Measurements from ENCODE around the gene LBHD2.
A peak's percentile ranks its signal among the peaks of the same experiment; 100 is the strongest.

The LBHD2 gene

DNA sequence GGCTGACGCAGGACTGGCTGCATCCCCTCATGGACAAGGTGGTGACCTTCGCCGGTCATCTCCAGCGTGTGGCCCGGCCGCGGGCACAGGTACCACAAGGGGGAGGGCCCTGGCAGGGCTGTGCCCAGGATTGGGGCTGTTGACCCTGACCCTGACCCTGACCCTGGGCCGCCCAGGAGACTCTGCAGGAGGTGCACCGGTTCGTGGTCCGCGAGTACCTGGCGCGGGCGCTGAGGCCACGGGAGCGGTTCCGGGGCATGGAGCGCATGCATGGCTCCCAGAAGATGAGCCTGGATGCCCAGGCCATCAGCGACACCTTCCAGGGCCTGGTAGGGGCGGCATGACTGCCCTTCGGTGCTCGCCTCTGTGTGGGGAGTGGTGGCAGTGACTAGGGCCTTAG, 23.4 kb downstream of the LBHD2 start:
- TF ChIP-seq, protein P1, sequence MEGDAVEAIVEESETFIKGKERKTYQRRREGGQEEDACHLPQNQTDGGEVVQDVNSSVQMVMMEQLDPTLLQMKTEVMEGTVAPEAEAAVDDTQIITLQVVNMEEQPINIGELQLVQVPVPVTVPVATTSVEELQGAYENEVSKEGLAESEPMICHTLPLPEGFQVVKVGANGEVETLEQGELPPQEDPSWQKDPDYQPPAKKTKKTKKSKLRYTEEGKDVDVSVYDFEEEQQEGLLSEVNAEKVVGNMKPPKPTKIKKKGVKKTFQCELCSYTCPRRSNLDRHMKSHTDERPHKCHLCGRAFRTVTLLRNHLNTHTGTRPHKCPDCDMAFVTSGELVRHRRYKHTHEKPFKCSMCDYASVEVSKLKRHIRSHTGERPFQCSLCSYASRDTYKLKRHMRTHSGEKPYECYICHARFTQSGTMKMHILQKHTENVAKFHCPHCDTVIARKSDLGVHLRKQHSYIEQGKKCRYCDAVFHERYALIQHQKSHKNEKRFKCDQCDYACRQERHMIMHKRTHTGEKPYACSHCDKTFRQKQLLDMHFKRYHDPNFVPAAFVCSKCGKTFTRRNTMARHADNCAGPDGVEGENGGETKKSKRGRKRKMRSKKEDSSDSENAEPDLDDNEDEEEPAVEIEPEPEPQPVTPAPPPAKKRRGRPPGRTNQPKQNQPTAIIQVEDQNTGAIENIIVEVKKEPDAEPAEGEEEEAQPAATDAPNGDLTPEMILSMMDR (IDR thresholded peaks at IDR 0.05; ENCODE audit: low read depth, low read length, missing control alignments): no peak
- no peak for DNase-seq (ENCODE audit: extremely low read depth, low read depth)
- H3K4me3 ChIP-seq (replicated peaks; ENCODE audit: low read depth, low read length): no peak overlapping the region

DNA sequence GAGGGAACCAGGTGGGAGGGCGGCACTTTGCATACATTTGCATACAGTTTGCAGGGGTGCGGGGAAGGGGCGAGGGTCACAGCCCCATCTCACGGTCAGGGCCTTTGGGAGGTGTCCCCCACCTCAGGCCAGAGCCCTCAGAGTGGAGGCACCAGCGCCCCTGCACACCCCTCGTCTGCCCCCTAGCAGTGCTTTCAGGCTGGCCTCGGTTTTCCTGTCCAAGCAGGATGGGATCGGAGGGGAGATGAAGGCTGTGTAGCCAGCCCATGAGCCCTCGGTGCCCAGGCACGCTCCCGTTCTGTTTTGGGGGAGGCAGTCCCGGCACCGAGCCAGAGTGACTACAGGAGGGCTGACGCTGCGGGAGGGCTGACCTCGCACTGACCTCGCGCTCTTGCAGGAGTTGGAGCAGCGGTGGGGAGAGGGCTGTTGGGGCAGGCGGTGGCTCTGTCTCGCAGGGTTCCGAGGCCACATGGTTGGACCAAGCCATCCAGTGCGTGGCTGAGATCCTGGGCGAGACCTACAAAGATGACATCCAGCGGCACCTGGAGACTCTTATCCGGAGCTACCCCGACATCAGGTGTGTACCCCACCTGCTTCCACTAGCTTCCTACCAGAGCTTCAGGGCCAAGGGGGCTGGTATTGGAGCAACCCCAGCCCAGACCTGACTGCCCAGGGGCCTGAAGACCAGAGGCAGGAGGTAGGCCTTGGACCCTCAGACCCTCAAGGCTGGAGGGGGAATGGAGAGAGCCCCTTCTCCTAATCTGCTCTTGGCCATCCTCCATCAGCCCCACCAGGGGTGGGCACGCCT, 24.1 kb downstream of the LBHD2 start:
- H3K4me3 ChIP-seq (replicated peaks; ENCODE audit: low read depth, low read length): no peak overlapping the region
- DNase-seq (ENCODE audit: extremely low read depth, low read depth): no peak
- TF ChIP-seq, protein P1 (IDR thresholded peaks at IDR 0.05; ENCODE audit: low read depth, low read length, missing control alignments): no peak

DNA sequence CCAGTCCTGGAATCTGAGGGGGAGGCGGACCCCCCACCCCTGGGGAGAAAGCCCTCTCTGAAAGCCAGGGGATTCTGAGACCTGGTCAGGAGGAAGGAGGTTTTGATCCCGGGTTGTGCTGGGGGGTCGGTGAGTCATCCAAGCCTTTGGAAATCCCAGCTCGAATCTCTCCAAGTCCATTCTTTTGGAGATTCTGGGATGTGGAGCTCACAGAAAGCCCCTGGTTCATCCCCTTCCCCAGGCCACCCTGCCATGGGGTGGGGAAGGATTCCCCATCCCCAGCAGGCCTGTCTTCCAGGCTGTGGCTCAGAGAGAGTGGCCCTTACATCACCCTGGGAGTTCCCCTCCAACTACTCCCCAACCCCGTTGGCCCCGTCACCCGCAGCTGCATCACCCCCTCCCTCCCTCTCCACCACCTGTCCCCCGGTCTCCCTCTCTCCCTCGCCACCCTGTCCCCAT, 24.8 kb downstream of the LBHD2 start:
- TF ChIP-seq, protein P1 (IDR thresholded peaks at IDR 0.05; ENCODE audit: low read depth, low read length, missing control alignments): no peak
- no peak for DNase-seq (ENCODE audit: extremely low read depth, low read depth)
- no peak overlapping the region for H3K4me3 ChIP-seq (replicated peaks; ENCODE audit: low read depth, low read length)

DNA sequence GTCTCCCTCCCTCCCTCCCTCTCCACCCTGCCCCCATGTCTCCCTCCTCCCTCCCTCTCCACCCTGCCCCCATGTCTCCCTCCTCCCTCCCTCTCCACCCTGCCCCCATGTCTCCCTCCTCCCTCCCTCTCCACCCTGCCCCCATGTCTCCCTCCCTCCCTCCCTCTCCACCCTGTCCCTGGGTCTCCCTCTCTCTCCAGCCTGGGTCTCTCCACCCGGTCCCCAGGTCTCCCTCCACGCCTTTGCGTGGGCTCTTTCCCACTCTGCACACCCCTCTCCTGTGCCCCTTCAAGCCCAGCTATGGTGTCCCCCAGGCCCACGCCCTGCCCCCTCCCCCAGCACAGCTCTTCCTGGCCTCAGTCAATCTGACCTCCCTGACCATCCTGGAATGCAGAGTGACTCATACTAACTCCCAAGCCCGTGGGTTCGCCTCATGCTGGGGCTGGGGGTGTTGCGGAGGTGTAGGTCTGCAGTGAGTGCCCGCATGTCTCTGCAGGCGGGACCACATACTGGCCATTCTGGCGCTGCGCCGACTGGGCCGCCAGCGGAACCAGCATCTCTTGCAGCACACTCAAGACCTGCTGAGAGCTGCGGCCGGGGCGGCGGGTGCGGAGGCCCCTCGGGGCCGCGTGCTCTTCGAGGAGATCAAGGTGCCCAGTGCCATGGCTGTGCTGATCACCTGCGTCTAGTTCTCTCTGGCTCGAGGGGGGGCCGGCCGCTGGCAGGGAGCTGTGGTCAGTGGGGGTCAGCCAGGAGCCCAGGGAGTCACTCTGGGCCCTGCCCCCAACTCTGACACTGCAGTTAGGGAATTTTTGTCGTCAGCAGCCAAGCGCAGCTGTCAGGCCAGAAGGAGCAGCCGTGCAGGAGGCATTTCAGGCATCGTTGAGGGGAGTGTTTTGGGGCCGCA, 25.8 kb downstream of the LBHD2 start:
- no peak overlapping the region for H3K4me3 ChIP-seq (replicated peaks; ENCODE audit: low read depth, low read length)
- TF ChIP-seq, protein P1 (IDR thresholded peaks at IDR 0.05; ENCODE audit: low read depth, low read length, missing control alignments): no peak
- peak; percentile 29 for DNase-seq (ENCODE audit: extremely low read depth, low read depth)

DNA sequence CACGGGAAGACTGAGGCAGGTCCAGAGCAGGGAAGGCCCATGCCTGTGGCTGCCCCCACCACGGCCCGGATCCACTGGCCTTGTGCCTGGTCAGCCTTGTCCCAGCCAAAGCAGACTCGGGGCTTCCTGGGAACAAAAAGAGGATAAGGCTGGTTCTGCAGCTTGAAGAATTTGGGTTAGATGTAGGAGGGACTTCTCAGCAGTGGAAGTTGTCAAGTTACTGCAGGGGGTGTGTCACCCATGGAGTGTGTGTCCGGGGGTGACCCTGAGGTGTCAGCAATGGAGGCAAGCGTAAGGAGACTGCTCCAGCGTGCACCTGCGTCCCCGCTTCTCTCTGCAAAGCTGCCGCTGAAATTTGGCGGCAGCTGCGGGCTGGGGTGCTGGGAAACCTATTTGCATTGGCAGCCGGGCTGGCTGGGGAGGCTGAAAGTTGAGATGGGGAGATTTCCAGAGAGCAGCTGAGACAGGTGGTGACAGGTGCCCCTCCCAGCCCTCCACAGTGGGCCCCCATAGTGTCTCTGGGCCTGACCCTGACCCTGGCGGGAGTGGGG, 26.7 kb downstream of the LBHD2 start:
- TF ChIP-seq, protein P1 (IDR thresholded peaks at IDR 0.05; ENCODE audit: low read depth, low read length, missing control alignments): no peak

DNA sequence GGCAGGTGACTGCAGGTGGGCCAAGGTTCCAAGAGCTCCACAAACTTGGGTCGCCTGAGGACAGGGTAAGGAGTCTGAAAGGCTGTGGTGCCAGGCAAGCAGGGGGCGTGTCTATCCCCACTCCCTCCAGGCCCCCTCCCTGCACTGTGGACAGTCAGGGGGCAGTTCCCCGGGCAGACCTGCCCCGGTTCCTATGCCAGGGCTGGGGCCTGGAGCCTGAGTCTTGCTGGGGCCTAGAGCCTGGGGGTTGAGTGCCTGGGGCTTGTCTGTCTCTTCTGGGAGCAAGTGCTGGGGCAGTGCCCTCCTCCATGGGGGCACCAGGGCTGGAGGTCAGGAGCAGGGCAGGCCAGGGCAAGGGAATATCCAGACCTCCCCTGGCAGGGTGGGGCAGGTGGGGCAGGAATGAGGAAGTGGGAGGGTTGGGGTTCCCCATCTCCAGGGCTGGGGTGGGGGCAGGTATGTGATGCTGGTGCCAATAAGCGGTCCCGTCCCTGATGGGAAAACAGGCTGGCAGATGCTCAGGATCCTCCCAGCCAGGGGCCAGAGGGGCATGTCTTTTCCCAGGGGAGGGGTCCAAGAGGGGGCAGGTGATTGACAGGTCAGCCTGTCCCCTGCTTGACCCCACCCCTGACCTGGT, 27.3 kb downstream of the LBHD2 start:
- no peak overlapping the region for H3K4me3 ChIP-seq (replicated peaks; ENCODE audit: low read depth, low read length)
- DNase-seq (ENCODE audit: extremely low read depth, low read depth): no peak
- TF ChIP-seq, protein P1 (IDR thresholded peaks at IDR 0.05; ENCODE audit: low read depth, low read length, missing control alignments): no peak

More for the DNA sequence above, 26.7 kb downstream of the LBHD2 start:
- DNase-seq (ENCODE audit: extremely low read depth, low read depth): no peak
- no peak overlapping the region for H3K4me3 ChIP-seq (replicated peaks; ENCODE audit: low read depth, low read length)
